Measurements from ENCODE around the gene C5orf47.

- no peak for TF ChIP-seq CTCF (IDR thresholded peaks at IDR 0.05 in 8 of 11, conservative IDR thresholded peaks at IDR 0.05 in 3 of 11)
- no peak for TF ChIP-seq POLR2A (IDR thresholded peaks at IDR 0.05)
These were observed 47.9 kb upstream of the C5orf47 start for GRCh38 chr5:173941102-173941501.

All from spleen (tissue), 7 donors.